ENCODE data around the gene SERPINA4.

DNA sequence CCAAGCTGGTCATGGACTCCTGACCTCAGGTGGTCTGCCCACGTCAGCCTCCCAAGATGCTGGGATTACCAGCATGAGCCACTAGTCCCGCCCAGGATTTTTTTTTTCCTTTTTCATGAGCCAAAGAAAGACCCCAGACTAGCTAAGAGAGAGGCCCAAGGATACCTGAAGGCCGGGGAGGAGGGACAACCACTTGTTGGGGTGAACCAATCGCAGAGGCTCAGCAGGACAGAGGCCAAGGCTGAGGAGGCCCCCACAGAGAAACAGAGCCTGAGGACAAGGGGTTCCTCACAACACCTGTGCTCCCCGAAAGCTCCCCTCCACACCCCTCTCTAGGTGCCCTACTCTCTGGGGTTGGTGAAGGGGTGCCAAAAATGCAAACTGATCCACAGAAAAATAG is 49.9 kb downstream of the SERPINA4 start:
- TF ChIP-seq POLR2AphosphoS5 (IDR thresholded peaks at IDR 0.05) = no peak
- TF ChIP-seq, protein P1, sequence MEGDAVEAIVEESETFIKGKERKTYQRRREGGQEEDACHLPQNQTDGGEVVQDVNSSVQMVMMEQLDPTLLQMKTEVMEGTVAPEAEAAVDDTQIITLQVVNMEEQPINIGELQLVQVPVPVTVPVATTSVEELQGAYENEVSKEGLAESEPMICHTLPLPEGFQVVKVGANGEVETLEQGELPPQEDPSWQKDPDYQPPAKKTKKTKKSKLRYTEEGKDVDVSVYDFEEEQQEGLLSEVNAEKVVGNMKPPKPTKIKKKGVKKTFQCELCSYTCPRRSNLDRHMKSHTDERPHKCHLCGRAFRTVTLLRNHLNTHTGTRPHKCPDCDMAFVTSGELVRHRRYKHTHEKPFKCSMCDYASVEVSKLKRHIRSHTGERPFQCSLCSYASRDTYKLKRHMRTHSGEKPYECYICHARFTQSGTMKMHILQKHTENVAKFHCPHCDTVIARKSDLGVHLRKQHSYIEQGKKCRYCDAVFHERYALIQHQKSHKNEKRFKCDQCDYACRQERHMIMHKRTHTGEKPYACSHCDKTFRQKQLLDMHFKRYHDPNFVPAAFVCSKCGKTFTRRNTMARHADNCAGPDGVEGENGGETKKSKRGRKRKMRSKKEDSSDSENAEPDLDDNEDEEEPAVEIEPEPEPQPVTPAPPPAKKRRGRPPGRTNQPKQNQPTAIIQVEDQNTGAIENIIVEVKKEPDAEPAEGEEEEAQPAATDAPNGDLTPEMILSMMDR (IDR thresholded peaks at IDR 0.05) = no peak
- TF ChIP-seq POLR2A (IDR thresholded peaks at IDR 0.05) = no peak
- no peak for TF ChIP-seq EP300 (IDR thresholded peaks at IDR 0.05; ENCODE audit: low read depth)

Measured in transverse colon (tissue), 4 donors.